SK-N-MC (cell line): Measurements from ENCODE around the gene CALM3.

ENCODE experiments used
- DNase-seq: peaks from one replicate; pipeline ENCODE4 v3.0.0-alpha.2; 2011; ENCODE audit warnings: low read depth, low spot score
- H3K27ac ChIP-seq: fragments of 200-600 bp; sonication (generic); 2 replicates; pipeline ENCODE4 v1.5.1; 2016; ENCODE audit warnings: mixed run types
- H3K36me3 ChIP-seq: fragments of 200-600 bp; sonication (generic); 2 replicates; pipeline ENCODE4 v1.6.1; 2017; ENCODE audit warnings: antibody characterized with exemption, low read length, mixed read lengths; ENCODE audit not compliant: insufficient read depth
- H3K4me3 ChIP-seq: fragments of 200-600 bp; sonication (generic); 2 replicates; pipeline ENCODE4 v1.5.1; 2016
- H3K9ac ChIP-seq: fragments of 200-600 bp; sonication (generic); 2 replicates; pipeline ENCODE4 v1.8.0; 2017; ENCODE audit warnings: mixed run types, mixed read lengths; ENCODE audit not compliant: insufficient read length
- H3K9me3 ChIP-seq: fragments of 200-600 bp; sonication (generic); 2 replicates; pipeline ENCODE4 v1.6.1; 2017; ENCODE audit warnings: low read depth, mild to moderate bottlenecking, antibody characterized with exemption, low read length, moderate library complexity, mixed read lengths
- EZH2 ChIP-seq: fragments of 200-600 bp; sonication (generic); IDR thresholded peaks from one replicate; pipeline ENCODE4 v1.6.1; 2017; ENCODE audit warnings: antibody characterized with exemption
- FOXP2 ChIP-seq: optimal IDR thresholded peaks from 2 replicates; pipeline ENCODE3; 2011; ENCODE audit warnings: mild to moderate bottlenecking, moderate library complexity; ENCODE audit not compliant: insufficient read depth; ENCODE audit errors: extremely low read length, control extremely low read depth
- POLR2AphosphoS5 ChIP-seq: IDR thresholded peaks from 2 replicates; pipeline ENCODE4 v1.6.1; 2012; ENCODE audit warnings: mild to moderate bottlenecking, low read depth, low read length, borderline replicate concordance

CALM3 gene

DNA sequence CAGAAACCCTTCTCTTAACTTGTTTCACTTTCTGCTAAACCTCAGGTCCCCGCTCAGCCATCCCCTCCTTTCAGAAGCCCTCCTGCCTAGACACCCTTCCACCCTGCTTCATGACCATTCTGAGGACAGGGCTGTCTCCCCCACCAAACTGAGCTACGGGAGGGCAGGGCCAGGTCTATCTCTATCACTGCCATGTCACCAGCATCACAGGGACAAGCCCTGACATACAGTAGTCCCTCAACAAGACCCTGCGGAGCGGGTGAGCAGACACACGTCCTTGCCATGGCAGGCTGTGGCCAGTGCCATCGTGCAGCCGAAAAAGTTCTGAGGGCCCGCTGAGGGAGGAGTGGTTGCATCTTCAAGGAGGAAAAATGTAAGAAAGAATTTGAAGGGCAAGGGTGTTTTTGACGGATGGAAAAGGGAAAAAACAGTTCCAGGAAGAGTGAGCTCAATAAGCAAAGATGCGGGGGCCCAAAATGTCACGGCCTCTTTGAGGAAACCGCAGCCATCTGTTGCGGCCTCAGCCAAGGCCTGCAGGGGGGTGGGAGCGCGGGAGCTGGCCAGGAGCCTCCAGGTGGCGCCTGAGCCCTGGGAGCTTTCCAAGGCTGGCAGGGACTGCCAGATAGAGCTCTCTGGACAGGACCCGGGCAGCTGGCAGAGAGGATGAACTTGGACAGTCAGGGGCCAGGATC lies 15.6 kb downstream of the CALM3 start:
- no peak for DNase-seq
- no peaks in the 10 kb centered on the region for H3K9me3 ChIP-seq
- no peak overlapping the region for H3K9ac ChIP-seq
- no peak overlapping the region for H3K4me3 ChIP-seq
- TF ChIP-seq EZH2 (no peak), FOXP2 (no peak), POLR2AphosphoS5 (no peak)
- no peak overlapping the region for H3K27ac ChIP-seq
- H3K36me3 ChIP-seq, result no peaks in the 10 kb centered on the region

DNA sequence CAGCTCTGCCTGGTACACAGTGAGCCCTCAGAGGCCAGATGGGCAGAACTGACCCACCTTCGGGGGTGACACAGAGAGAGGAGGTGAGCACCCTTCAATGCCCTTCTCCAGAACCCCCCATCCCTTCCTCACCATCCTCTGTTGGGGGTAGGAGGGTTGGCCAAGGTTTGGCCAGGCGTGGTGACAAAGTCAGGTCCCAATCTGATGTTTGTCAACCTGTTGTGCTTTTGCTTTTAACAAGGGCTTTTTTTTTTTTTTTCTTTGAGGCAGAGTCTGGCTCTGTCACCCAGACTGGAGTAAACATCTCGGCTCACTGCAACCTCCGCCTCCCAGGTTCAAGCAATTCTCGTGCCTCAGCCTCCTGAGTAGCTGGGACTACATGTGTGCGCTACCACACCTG lies 16.5 kb downstream of the CALM3 start:
- Histone ChIP-seq H3K9me3 (no peaks in the 10 kb centered on the region), H3K27ac (no peak overlapping the region), H3K36me3 (no peaks in the 10 kb centered on the region), H3K4me3 (no peak overlapping the region), H3K9ac (no peak overlapping the region)
- TF ChIP-seq EZH2, result no peak
- TF ChIP-seq POLR2AphosphoS5, result no peak
- no peak for TF ChIP-seq FOXP2
- DNase-seq, result no peak

DNA sequence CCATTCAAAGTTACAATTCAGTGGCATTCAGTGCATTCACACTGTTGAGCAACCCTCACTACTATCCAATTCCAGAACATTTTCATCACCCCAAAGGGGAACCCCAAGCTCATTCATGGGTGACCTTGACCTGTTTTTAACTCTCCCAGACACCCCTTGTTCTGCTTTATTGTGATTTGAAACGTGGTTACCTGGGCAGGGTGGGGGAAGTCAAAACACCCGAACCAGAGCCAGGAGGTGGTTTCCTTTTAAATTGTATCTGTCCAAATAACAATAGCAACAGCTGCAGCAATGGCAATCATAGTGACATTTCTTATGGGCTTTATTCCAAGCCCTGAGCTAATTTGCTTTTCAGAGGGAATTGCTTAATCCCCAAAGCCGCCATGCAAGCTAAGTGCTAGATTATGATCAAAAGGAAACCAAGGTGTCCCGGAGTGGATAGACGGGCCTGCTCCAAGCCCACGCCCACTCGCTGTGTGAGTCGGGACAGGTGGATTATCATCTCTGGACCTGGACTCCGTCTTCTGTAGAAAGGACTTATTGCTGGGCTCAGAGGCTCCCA lies 17.6 kb downstream of the CALM3 start:
- Histone ChIP-seq H3K4me3 (no peak overlapping the region), H3K9me3 (no peaks in the 10 kb centered on the region), H3K36me3 (no peaks in the 10 kb centered on the region), H3K9ac (no peak overlapping the region), H3K27ac (no peak overlapping the region)
- TF ChIP-seq FOXP2 (no peak), POLR2AphosphoS5 (no peak)
- no peak for DNase-seq

DNA sequence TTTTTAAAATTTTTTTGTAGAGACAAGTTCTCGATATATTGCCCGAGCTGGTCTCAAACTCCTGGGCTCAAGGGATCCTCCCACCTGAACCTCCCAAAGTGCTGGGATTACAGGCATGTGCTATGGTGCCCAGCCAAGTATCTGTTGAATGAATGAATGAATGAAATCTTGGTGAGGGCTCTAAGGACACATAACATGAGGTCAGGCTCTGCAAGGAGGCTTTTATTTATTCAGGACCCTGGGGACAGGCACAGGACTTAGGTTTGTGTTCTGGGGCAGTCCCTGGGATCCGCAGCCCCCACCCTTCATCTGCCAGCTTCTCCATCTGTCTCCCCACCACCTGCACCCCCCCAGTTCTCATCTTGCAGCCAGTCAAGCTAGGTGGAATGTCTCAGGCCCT lies 19.1 kb downstream of the CALM3 start:
- no peak overlapping the region for H3K9ac ChIP-seq
- H3K36me3 ChIP-seq, result no peaks in the 10 kb centered on the region
- H3K9me3 ChIP-seq, result no peaks in the 10 kb centered on the region
- TF ChIP-seq EZH2 (no peak), POLR2AphosphoS5 (no peak), FOXP2 (no peak)
- DNase-seq, result no peak
- no peak overlapping the region for H3K27ac ChIP-seq
- H3K4me3 ChIP-seq, result no peak overlapping the region

DNA sequence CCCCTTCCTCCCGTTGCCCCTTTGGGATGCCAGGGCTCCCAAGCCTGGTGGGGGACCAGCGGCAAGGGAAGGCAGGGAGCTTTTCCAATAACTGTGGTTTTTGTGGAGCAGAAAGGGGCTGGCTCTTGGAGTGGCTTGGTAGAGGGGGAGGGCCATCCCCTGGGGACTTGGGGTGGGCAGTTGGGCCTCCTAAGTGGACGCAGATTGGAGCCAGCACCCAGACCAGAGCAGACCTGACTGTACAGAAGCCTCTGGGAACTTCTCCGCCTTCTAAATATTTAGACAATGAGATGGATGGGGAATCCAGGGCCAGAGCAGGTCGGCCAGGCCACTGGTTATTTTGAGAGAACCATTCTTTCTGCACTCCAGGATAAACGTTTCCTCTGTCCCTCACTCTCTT lies 19.6 kb downstream of the CALM3 start:
- no peaks in the 10 kb centered on the region for H3K36me3 ChIP-seq
- H3K9ac ChIP-seq, result no peak overlapping the region
- no peak overlapping the region for H3K27ac ChIP-seq
- no peak for DNase-seq
- no peak overlapping the region for H3K4me3 ChIP-seq
- TF ChIP-seq EZH2 (no peak), POLR2AphosphoS5 (no peak), FOXP2 (no peak)
- H3K9me3 ChIP-seq, result no peaks in the 10 kb centered on the region

DNA sequence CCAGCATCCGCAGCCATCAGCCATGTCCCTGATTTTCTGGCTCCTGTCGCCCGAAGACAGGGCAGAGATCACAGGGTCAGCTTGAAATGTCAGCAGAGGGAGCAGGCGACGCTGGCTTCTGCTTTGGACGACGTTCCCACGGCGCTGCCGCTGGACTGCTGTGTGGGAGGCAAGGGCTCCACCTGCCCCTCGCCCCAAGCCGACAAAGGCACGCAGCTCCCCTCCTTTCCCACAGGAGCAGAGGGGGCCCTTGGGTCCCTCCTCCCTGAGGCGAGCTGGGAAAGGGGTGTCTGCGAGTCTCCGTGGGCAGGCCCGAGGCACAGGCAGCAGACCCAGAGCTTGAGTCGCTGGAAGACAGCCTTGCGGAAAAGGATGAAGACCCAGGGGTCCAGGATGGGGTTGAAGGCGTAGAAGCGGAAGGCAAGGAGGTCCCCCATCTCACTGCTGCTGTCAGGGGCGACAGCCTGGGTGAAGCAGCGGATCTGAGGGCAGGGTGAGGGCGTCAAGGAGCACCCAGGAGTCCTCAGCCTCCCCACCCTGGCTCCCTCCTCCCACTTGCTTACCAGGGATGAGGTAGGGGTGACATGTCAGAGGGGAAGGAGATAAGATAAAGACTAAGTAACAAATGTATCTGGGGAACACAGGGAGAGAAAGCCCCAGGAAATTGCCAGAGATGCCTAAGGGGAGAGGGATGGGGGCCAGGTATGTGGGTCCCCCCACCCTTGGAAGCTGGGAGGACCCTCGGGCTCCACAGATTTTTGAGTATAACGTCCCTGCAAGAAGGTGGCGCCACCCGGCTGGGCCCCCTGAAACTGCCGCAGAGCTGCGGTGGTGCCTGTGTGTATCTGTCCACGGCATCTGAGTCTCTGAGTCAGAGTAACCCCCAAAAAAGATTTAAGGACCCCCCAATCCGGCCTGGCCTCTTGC lies 20.3 kb downstream of the CALM3 start:
- no peak overlapping the region for H3K4me3 ChIP-seq
- no peaks in the 10 kb centered on the region for H3K9me3 ChIP-seq
- no peaks in the 10 kb centered on the region for H3K36me3 ChIP-seq
- no peak for TF ChIP-seq POLR2AphosphoS5
- TF ChIP-seq EZH2, result no peak
- no peak for TF ChIP-seq FOXP2
- H3K9ac ChIP-seq, result no peak overlapping the region
- no peak for DNase-seq
- no peak overlapping the region for H3K27ac ChIP-seq

DNA sequence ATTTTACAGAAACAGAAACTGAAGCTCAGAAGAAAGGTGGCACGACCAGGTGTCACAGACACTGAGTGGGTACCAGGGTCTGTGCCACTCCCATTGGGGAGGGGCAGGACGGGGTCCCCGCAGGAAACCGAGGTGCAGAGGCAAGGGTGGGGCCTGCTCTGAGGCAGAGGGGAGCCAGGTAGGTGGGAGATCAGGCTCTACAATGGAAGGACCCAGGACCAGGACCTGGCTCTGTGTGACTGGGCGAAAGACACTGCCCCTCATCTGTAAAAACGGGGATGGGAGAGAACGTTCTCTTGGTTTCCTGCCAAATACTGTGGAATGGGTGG lies 21.0 kb downstream of the CALM3 start:
- Histone ChIP-seq H3K9ac (no peak overlapping the region), H3K27ac (no peak overlapping the region), H3K36me3 (no peaks in the 10 kb centered on the region), H3K4me3 (no peak overlapping the region), H3K9me3 (no peaks in the 10 kb centered on the region)
- no peak for DNase-seq
- TF ChIP-seq EZH2, result no peak
- no peak for TF ChIP-seq POLR2AphosphoS5
- TF ChIP-seq FOXP2, result no peak

DNA sequence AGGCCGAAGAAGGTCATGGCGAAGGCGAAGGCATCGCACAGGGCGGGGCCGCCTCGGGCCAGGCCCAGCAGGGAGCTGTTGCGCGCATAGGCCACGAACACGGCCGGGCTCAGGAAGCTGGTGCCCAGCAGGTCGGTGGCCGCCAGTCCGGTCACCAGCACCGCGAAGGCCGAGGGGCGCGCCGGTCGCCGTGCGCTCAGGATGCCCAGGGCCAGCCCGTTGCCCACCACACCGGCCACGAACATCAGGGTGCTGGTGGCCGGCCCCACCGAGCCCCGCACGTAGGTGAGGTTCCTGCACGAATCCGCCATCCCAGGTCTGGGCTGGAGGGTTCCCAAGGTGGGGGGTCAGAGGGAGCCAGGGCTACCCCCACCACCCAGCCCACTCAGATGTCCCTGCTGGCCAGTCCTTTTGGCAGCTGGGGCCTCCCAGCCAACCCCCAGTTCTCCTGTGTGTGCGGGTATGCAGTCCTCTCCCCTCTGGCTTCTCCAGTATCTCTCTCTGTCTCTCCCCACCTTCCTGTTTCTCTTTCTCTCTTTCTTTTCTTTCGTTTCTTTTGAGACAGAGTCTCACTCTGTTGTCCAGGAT lies 22.9 kb downstream of the CALM3 start:
- no peaks in the 10 kb centered on the region for H3K36me3 ChIP-seq
- H3K9me3 ChIP-seq, result no peaks in the 10 kb centered on the region
- H3K9ac ChIP-seq, result no peak overlapping the region
- H3K27ac ChIP-seq, result no peak overlapping the region
- no peak for TF ChIP-seq FOXP2
- no peak for TF ChIP-seq POLR2AphosphoS5
- TF ChIP-seq EZH2, result no peak
- DNase-seq, result no peak
- no peak overlapping the region for H3K4me3 ChIP-seq
